GM21515 (cell line): ENCODE measurements around the gene RETN.

ENCODE experiments used
- ATAC-seq: cut with Tn5 transposase; IDR thresholded peaks from one replicate; pipeline ENCODE4 v1.9.1; 2021; ENCODE audit not compliant: unreplicated experiment

Gene RETN

DNA sequence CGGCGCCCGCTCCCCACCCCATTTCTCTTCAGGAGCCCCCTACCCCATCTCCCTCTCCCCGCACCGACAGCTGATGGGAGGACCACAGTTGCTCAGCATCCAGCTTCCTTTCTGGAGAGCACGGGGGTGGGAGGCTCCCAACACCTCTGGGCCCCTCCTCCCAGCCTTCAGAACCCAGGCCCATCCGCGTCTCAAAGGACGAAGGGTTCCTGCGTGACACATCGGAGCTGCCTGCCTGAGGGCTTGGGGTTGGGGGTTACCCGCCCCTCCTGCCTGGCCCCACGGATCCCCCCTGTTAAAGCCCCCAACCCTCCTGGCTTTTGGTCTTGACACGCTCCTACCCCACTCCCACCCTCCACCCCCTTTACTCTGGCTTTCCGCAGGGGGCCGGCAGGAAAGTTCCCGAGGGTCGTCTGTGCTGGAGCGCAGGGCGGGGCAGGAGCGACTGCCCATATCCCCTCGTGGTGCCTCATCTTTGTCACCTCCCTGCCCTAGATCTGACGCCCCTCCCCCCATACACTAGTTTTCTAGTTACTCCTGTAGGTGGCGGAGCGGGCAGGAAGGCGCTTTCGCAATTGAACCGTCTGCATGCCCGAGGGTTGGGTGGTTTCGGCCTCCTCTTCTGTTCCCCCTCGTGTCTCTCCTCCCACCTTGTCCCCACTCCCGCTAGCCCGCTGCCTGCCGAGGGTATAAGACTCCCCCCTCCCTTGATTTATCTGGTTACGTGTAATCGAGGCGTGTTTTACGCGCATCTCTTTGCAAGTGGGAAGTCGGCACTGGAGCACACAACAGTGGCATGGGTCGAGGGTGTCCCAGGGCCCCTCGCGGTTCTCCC, 12.7 kb downstream of the RETN start:
- no peak for ATAC-seq

DNA sequence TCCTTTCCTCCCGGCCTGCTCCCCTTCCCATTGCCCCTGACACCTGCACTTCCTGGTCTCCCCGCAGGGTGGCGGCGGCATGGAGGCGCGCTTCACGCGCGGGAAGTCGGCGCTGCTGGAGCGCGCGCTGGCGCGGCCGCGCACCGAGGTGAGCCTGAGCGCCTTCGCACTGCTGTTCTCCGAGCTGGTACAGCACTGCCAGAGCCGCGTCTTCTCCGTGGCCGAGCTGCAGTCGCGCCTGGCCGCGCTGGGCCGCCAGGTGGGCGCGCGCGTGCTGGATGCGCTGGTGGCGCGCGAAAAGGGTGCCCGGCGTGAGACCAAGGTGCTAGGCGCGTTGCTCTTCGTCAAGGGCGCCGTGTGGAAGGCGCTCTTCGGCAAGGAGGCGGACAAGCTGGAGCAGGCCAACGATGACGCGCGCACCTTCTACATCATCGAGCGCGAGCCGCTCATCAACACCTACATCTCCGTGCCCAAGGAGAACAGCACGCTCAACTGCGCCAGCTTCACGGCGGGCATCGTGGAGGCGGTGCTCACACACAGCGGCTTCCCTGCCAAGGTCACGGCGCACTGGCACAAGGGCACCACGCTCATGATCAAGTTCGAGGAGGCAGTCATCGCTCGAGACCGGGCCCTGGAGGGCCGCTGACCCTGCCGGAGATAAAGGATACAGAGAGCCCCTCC, 13.5 kb downstream of the RETN start:
- no peak for ATAC-seq

DNA sequence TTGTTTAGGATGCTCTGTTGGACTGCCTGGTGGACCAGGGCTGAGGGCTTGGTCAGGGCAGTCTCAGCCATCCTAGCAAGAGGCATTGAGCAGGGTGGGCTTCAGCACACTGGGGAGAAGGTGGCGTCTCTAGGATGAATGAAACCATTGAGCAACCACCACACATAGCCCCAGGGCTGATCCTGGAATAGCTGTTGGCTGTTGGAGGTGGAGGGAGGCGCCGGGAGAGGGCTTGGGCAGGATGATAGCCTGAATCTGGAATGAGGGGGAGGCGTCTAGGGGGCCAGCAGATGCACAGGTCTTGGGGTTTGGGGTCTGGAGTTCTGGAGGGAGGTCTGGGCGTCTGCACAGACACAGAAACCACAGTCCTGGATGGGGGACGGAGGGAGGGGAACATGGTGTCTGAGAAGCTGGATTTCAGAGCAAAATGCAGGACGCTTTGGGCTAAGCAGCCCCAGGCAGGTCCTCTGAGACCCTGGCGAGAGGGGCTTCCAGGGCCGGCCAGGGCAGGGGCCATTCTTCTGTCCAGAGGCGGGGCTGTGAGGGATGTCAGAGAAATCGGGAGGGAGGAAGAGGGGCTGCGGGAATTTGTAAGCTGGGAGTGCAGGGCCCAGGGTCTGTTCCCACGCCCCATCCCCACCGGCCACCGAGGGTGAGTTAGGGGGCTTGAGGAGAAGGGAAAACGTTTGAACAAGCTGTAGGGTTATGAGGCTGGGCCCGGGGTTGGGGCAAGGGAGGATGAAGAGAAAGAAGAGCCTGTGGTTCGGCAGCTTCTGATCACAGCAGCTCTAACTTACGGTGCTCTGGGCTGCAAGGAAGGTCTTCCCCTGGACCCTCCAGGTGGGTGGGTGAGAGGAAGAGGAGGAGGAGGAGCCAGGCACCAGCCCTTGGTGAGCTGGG, 16.9 kb downstream of the RETN start:
- no peak for ATAC-seq

DNA sequence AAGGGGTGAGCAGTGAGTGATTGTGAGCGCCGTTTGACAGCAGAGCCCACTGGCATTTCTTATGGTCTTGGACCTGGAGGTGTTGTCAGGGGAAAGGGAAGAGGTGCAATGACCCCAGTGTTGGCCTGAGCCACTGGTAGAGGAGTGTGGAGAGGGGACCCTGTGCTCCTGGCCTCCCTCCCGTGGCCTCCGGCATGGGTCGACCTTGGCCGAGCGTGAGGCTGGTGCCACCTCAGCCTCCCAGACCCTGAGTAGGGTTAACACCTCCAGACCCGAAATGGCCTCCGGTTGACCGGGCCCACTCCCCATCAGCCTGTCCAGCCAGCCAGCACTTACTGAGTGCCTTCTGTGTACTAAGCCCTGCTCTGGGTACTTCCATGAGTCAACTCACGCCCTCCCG, 18.3 kb downstream of the RETN start:
- no peak for ATAC-seq

DNA sequence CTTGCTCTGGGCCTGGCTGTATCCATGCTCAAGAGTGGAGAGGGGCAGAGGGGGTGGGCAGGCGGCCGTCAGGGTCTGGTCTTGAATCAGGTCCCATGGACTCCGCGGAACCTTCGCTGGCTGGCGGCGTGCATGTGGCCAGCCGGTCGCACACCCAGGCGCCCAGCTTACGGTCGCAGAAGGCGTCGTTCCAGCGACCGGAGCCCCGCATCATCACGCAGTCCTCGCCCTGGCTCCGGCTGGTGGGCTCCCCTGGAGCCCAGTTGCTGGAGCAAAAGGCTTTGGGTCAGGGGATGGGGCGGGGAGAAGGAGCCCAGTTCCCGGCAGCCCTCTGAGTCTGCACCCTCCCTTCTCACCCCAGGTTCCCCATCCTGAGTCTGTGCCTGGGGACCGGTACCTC, 20.3 kb downstream of the RETN start:
- no peak for ATAC-seq

DNA sequence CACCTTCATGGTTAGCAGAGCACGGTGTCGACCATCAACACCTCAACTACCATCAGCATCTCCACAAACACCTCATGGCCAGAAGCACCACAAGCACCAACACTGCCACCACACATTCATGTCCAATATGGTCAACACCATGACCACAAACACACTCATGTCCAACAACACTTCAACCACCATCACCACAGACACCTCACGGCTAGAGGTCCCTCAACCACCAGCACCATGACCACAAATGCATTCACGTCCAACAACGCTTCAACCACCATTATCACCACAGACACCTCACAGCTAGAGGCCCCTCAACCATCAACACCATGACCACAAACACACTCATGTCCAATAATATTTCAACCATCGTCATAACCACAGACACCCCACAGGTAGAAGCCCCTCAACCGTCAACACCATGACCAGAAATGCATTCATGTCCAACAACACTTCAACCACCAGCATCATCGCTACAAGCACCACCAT, 22.0 kb downstream of the RETN start:
- ATAC-seq, result no peak

DNA sequence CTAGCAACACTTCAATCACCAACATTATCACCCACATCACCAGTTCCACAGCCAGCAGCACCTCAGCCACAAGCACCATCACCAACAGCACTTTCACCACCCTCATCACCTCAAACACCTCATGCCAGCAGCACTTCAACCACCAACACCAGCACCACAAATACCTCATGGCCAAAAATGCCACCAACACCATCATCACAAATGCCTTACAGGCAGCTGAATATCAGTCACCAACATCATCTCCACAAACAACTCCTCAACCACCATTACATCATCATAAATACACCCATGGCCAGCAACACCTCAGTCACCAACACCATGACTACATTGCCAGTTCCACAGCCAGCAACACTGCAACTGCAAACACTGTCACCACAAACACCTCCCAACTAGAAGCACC, 22.6 kb downstream of the RETN start:
- ATAC-seq, result no peak

DNA sequence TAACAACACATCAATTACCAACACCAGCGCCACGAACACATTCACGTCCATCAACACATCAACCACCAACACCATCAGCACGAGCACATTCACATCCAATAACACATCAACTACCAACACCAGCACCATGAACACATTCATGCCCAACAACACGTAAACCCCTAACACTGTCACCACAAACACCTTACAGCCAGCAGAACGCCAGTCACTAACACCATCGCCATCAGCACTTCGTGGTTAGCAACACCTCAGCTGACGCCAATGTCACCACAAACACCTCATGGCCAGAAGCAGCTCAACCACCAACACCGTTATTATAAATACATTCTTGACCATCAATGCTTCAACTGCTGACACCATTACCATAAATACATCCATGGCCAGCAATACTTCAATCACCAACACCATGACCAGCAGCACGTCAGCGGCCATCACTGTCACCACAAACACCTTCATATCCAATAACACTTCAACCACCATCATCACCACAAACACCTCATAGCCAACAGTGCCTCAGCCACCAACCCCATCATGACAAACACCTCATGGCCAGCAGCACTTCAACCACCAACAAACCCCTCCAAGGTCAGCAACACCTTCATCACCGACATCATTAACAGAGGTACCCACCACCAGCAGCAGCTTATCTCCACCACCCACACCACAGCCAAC, 23.7 kb downstream of the RETN start:
- ATAC-seq, result no peak

DNA sequence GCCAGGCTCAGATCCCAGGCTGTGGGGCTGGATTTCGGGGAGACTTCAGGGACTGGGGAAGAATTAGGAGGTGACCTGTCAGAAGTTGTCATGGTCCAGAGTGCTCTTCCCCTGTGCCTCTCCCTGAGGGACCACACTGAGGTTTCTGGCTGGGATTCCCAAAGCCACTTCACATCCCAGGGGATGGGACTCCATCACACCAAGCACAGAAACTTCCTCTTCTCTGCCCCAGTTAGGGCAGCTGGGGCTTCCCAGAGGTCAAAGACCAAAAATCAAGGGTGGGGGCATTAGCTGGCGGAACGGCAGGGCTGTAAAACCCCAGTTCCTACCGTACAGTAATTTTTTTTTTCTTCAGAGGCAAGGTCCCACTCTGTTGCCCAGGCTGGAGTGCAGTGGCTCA, 25.6 kb downstream of the RETN start:
- ATAC-seq, result no peak

DNA sequence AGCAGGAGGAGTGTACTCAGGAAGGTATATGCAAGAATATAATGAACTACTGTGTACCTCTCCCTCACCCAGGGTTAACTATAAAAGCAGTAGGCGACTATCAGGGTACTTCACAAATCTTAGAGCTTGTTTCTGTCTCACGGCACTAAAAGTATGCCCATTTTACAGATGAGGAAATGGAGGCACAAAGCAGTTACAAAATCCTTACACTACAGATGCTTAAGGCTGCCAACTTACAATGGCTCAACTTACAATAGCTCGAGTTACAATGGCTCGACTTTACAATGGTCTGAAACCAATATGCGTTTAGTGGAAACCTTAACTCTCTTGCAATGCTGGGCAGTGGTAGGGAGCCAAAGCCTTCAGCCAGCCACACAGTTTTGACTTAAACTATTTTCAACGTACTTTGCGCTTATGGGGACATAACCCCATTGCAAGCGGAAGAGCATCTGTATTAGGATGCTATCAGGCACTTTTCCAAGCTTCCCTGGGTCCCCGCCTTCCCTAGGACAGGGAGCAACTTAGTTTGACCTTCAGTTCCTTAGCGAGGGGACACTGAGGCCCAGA, 29.0 kb downstream of the RETN start:
- no peak for ATAC-seq

DNA sequence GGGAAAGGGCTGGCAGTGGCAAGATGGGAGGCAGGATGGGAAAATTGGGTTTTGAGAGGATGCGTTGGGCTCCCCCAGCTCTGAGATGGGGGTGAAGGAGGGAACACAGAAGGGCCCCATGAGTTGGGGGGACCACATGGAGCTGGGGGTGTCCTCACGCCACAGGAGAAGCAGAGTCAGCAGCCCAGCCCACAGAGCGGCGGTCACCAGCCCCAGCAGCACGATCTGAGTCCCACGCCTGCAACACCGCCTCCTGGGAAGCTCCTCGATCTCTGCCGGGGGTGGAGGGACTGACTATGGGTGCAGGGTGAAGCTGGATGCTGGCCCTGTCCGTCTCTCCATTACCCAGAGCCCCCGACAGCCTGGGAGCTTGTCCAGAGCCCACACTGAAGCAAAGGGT, 29.7 kb downstream of the RETN start:
- ATAC-seq, result no peak

DNA sequence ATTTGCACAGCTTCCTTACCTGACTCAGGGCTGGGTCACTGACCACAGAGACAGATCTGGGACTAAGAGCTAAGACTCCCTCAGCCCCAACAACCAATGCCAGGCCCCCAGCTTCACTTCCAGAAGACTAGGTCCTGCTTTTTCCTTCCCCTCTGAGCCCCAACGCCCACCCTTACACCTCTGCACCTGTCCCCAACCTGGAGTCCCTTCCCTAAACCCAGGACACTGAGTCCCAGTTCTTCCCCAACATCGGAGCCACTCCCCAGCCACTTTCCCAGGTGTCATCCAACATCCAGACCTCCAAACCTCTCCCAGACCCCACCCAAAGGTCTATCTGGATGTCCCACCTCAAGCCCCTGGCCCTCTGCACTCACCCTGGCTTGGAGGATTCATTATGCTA, 30.2 kb downstream of the RETN start:
- no peak for ATAC-seq

DNA sequence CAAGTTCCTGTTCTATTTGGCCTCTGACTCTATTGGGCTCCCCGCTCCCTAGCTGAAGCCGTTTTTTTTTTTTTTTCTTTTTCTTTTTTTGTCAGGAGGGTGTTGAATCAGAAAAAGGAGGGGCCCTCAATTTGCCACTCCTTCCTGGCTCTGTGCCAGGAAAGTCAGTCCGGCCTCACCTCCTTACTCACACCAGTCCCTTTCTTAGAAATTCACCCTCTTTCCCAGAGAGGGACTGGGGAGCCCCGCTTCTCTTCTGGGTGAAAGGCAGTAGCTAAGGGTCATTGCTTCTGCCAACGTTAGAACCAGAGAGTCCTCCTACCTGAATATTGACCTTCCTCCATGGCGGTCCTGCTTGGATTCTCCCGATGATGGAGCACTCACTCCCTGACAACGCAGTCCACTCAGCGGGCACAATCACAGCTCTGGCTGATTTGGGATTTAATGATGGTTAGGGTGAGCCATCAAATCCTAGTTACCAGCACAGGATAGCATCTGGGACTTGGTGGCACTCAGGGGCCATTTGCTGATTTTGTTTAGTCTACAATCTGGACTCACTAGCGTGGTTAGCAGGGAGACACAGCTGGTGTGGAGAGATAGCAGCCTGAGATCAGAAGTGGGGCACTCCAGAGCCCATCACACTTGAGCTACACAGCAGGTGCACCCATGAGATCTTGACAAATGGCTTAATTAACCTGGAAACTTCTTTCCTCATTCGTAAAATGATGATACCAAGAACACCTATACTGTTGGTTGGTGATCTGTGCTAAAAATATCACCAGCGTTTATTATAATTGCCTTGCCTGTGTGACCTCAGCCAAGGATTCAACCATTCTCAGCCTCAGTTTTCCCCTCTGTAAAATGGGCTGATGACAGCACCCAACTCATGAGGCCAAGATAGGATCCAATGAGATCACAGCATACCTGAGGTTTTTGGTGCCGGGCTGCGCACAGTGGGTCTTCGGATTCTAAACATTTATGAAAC, 30.9 kb downstream of the RETN start:
- ATAC-seq, result no peak

DNA sequence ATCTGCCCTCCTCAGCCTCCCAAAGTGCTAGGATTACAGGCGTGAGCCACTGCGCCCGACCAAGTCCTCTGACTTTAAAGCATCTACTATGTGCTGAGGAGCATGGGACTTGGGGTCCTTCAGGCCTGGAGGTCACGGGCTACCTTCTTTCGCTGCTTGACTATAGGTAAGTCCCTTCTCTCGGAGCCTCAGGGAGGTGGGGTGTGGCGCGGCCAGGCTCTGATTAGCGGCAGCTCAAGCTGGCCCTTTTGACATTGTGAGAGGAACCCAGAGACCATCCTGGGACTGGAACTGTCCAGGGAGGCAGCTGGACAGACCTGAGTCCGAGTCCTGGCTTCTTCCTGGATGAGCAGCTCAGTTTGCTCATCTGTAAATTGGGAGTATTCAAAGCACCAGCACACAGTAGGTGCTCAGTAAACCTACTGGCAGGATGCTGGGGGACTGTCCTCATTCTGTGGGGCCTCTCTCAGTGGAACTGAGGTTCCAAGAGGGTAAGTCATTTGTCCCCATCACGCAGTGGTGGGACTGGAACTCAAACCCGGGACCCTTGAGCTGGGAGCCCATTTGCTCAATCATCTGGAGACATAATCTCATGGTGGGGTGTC, 32.3 kb downstream of the RETN start:
- no peak for ATAC-seq

DNA sequence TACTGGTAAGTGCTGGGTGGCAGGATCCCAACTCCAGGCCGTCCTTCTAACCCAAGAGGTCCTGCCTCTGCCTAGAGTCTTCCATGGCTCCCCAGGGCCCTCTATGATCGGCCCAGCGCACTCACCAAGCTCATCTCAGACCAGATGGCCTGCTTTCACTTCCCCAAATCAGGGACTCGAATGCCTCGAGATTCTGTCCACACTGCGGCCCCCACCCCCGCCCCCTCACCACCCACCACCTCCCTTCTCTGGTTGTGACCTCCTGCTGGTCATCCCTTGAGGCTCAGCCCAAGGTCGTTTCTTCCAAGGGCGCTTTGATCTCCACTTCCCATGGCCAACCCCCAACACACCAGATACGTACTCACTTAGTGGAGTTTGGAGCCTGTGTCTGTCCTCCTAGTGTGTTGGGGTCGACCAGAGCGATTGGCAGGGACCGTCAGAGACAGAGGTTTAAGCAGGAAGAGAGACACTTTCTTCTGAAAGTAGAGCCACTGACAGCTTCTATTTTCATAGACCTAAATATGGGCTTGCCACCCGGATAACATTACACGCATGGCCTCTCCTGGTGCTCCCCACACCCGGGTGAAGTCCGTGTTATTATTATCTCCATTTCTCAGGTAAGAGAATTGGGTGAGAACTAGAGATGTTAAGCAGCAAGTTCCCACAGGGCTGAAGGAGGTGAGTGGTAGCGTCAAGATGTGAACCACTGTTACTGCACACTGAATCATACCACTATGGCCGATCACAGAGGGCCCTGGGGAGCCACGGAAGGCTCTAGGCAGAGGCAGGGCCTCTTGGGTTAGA, 33.0 kb downstream of the RETN start, which contains the start of gene FCER2:
TSS of gene FCER2 (minus strand) at position 478 of the 804 bp plus-strand sequence. CDS start 2,371 bp downstream, outside the sequence.
- ATAC-seq, result peak; percentile 34

DNA sequence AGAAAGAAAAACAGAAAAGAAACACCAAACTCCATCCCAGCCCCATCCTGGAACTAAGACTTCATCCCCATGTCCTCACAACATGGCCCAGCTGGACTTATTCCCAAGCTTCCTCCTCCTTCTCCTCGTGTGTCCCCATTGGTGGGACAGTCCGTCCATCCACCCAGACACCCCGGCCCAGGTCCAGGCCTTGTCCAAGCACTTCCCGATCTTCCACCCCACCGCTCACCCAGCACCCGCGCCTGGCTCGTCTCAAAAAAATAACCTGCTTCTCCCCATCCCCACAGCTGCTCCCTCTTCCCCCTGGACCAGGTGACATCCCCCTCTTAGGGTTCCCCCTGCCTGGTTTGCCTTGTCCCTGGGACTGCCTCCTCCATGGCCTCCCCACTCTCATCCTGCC, 34.5 kb downstream of the RETN start:
- no peak for ATAC-seq

DNA sequence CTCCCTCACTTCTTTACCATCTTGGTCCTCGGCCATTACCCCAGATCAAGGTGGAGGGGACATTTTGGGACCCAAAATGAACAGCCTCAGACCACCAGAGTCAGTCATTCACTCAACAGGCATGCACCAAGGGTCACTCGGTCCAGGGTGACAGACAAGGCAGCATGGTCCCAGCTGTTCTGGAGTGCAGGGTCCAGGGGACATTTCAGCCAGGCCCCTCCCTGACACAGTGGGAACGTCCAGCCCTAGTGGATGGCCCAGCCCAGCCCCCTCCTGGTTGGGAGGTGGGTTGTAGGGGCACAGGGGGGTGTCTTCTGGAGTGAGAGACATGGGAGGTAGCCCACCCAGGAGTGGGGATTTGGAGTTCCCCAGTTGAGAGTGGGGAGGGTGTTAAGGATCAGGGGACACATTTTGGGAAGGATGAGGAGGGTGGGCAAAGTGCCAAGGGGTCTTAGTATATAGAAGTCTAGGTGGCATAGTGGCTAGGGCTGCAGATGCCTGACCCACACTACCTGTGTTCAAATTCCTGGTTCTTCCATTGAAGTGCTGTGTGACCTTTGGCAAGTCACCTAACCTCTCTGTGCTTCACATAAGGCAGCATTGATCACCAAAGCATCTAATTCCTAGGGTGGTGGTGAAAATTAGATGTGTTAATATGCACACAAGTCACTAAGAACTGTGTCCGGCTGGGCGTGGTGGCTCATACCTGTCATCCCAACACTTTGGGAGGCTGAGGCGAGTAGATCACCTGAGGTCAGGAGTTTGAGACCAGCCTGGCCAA, 35.6 kb downstream of the RETN start:
- ATAC-seq, result no peak
